ENCODE results near the gene PARD6G. TPM values are rescaled to one million over a fixed set of nuclear protein-coding genes. Genes with fewer than 3 reads are reported as not detected.
A peak's percentile ranks its signal among the peaks of the same experiment; 100 is the strongest.

Gene PARD6G
- total RNA-seq, 4 donors from 2014 or later = 33.3 to 64.1 (median 46.2) TPM

DNA sequence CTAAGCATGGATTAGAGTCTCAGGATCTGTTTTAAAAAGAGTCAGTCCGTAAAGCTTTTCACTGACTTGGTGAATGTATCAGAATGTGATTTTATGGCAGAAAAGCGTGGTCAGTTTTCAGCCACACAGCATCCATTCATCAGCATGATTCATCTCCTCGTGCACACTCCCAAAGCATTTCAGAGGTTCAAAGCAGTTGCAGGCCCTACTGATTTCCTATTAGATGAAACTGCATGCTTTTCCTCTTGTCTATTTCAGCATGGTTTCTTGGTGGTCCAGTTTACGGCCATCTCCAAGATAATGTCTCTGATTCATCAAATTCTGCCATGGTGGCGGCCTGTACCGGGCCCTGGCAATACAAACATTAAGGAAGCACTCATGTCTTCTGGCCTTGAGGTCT lies 4.8 kb upstream of the PARD6G start:
- no peak for TF ChIP-seq POLR2A (IDR thresholded peaks at IDR 0.05)
- no peak for TF ChIP-seq CTCF (IDR thresholded peaks at IDR 0.05)
- Histone ChIP-seq H3K27me3 (no peaks in the 10 kb centered on the region), H3K27ac (no peak overlapping the region), H3K36me3 (no peaks in the 10 kb centered on the region), H3K9me3 (no peaks in the 10 kb centered on the region), H3K4me1 (peaks cover 10 to 18% of the 10 kb centered on the region in 2 donors), H3K4me3 (replicated peaks in 1 of 3) (no peak overlapping the region)
- DNase-seq = no peak
- 92 to 93% methylated on average over 6 of the region's 6 CpGs for WGBS, 2 donors
- intact Hi-C loops (cut with DNase I) = no loop called here

- Histone ChIP-seq H3K4me1 (peaks cover 10 to 18% of the 10 kb centered on the region in 2 donors), H3K9me3 (no peaks in the 10 kb centered on the region), H3K27ac (no peak overlapping the region), H3K4me3 (replicated peaks in 1 of 3) (no peak overlapping the region), H3K36me3 (no peaks in the 10 kb centered on the region), H3K27me3 (no peaks in the 10 kb centered on the region)
- 88 to 89% methylated on average over 5 of the region's 5 CpGs for WGBS, 2 donors
- no peak for TF ChIP-seq CTCF (IDR thresholded peaks at IDR 0.05)
- no peak for TF ChIP-seq POLR2A (IDR thresholded peaks at IDR 0.05)
- intact Hi-C loops (cut with DNase I) = no loop called here
- no peak for DNase-seq
These were observed 4.4 kb upstream of the PARD6G start for GRCh38 chr18:80251700-80252099.

DNA sequence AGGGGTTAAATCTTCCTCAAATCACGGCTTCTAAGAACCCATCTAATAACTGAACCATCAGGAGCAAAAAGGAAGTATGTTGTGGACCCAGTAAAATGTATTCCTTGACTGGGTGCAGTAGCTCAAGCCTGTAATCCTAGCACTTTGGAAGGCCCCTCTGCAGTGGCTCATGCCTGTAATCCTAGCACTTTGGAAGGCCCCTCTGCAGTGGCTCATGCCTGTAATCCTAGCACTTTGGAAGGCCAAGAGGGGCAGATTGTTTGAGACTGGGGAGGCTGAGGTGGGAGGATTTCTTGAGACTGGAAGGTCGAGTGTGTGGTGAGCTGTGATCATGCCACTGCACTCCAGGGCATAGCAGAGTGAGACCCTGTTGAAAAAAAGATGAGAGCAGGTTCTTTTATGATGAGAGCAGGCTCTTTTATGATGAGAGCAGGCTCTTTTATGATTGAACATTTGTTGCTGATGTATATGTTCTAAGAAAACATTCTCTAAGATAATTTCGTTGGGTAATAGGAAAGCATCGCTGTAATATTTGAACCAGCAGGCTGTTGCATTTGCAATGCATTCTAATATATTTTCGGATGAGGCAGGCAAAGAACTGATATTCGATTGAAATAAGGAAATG lies 3.5 kb upstream of the PARD6G start:
- Histone ChIP-seq H3K27me3 (no peaks in the 10 kb centered on the region), H3K4me1 (peaks cover 10 to 22% of the 10 kb centered on the region in 2 donors), H3K27ac (peak overlapping the region in 1 of 3 donors; percentile 65), H3K9me3 (no peaks in the 10 kb centered on the region), H3K4me3 (replicated peaks in 1 of 3) (no peak overlapping the region), H3K36me3 (no peaks in the 10 kb centered on the region)
- no peak for DNase-seq
- intact Hi-C loops (cut with DNase I) = no loop called here
- whole genome bisulfite sequencing, 2 donors = 81 to 83% methylated on average over 6 of the region's 6 CpGs
- TF ChIP-seq CTCF (IDR thresholded peaks at IDR 0.05) (no peak), POLR2A (IDR thresholded peaks at IDR 0.05) (no peak)

GRCh38 chr18:80249217-80250093 lies 2.1 kb upstream of the PARD6G start:
- WGBS, 2 donors = 35 to 58% methylated on average over 7 of the region's 7 CpGs
- intact Hi-C loops (cut with DNase I) = no loop called here
- Histone ChIP-seq H3K36me3 (no peaks in the 10 kb centered on the region), H3K27ac (peak overlapping the region; percentile 11 to 65 (median 45)), H3K9me3 (no peaks in the 10 kb centered on the region), H3K4me1 (peaks cover 10 to 29% of the 10 kb centered on the region in 2 donors), H3K4me3 (replicated peaks in 1 of 3) (no peak overlapping the region), H3K27me3 (no peaks in the 10 kb centered on the region)
- TF ChIP-seq CTCF (IDR thresholded peaks at IDR 0.05) (no peak), POLR2A (IDR thresholded peaks at IDR 0.05) (no peak)
- DNase-seq = peak; percentile 69 to 72

All from thyroid gland (tissue), 4 donors.